Right ventricle myocardium inferior (tissue), 1 donor: ENCODE results near the gene RPS19BP1. TPM values are rescaled to one million over a fixed set of nuclear protein-coding genes. Genes with fewer than 3 reads are reported as not detected.

Experiments
- ATAC-seq: fragments of 200-7000 bp; cut with Tn5 transposase; one replicate; pipeline ENCODE4 v1.9.1; 2020; ENCODE audit warnings: mild to moderate bottlenecking, moderate library complexity
- DNase-seq: peaks from one replicate; pipeline ENCODE4 v3.0.0; 2021; ENCODE audit errors: missing footprints
- intact Hi-C: fragments of 100-400 bp; cut with DNase I; formaldehyde crosslinking; loops from one replicate; pipeline ENCODE4 v1.11.0; 2022
- long read RNA-seq: library from polyadenylated mRNA; unstranded; transcript quantifications from one replicate; pipeline ENCODE4 v2.0.0, GENCODE V29; 2021
- total RNA-seq: library from RNA; stranded (reverse); fragmentation: NEBNext Ultra II Directional; extraction: Animal tissue kit (Norgen Biotek cat#: 25700); gene quantifications from one replicate; pipeline ENCODE4 v1.2.1, GENCODE V29; 2021
- donor health status: DM: no; HTN: yes; CAD: no; lungs with severe emphysema.

RPS19BP1 gene, protein sequence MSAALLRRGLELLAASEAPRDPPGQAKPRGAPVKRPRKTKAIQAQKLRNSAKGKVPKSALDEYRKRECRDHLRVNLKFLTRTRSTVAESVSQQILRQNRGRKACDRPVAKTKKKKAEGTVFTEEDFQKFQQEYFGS
- 61.9 TPM for total RNA-seq
- long read RNA-seq, transcript RPS19BP1-201 (4 exons, 927 nt) = major isoform, 35 of 37 reads
- long read RNA-seq, partial matches to known transcripts = 0 of 37 reads
- long read RNA-seq, other reads (novel, unspliced or antisense) = 2 of 37 reads

DNA sequence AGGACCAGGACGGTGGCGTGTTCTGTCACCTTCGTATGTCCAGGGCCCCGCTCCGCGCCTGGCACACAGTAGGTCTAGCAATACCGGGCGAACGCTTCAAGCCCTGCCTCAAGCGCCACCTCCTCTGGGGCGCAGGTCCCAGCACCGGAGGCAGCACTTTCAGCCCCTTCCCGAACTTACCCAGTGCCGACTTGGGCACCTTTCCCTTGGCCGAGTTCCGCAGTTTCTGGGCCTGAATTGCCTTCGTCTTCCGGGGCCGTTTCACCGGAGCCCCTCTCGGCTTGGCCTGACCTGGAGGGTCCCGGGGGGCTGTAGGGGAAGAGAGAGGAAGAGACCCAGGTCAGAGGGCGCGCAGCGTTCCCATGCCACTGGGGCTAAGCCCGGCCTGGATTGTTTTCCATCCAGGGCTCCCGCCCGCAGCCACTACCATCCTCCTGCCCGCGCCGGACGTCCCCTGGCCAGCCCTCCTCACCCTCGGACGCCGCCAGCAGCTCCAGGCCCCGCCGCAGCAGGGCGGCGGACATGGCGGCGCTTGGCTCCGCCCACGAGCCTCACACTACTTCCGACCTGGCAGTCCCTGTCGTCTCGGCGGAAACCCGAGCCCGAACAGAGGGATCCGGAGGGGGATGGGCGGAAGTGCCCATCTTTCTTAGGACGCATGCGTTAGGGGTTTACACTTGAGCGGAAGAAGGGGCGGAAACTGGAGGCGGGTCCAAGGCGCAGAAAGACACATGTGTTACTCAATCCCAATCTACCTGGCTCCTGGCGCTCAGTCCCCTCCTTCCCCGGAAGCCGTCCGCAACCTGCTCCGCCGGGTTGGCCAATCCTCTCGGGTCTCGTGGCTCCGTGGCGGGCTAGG lies at the start of gene RPS19BP1:
RPS19BP1 (minus strand) TSS at position 534 of the 859 bp plus-strand sequence; CDS start at position 524, 10 bp downstream.
- DNase-seq = peak; percentile 99
- peak; percentile 93 for ATAC-seq
- intact Hi-C loops = loop anchor here (5.0 kb wide), 2 partner anchors 215 to 510 kb away; partner anchors contain the start of gene RPL3

DNA sequence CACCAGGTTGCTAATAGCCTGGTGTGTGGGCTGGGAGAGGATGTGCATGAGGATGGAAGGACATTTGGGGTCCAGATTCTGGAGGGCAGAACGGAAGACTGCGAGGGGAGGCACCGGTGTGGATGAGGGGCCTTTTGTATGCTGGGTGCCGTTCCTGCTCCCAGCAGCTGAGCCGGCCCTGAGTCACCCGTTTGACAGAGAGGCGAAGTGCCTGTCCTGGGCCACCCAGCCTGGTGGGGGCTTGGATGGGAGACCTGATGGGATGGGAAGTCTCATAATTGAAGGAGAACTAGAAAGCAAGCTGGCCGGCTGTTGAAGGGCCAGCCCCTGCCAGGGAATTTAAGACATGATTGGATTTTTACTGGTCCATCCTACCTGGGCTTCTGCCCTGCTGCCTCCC lies 48.8 kb upstream of the RPS19BP1 start:
- ATAC-seq (no peak), DNase-seq (no peak)
- intact Hi-C loops = no loop called here

DNA sequence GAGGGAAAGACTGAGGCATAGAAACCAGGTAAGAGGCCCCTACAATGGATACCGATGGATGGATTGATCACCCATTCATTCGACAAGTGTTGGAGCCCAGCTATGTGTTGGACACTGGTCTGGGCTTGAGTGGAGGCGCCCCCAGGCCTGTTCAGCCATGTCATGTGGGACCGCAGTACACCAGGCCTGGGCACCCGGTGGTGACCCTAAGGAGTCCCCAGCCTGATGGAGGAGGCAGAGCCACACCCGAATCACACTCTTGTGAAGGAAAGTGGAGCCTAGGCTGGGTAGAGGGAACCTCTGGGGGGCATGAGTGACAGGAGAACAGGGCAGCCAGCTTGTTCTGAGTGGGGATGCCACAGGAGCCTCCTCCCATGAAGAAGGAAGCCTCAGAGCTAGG lies 48.2 kb upstream of the RPS19BP1 start:
- intact Hi-C loops = no loop called here
- no peak for DNase-seq
- ATAC-seq = no peak

DNA sequence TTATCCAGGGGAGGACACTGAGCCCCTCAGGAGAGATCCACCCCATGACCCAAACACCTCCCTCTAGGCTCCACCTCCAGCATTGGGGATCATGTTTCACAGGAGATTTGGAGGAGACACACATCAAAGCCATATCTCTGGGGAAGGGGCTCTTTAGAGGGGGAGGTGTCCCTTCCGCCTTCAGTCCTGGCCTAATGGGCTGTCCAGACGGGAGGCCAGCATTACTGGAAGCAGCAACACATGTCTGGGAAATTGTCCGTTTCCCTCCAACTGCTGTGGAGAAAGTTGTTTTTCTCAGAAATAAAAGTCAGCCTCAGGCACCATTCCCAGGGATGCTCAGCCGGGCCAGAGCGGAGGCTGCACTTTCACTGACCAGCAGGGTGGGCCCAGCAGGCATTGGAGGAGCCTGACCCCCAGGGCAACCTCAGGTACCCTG lies 47.5 kb upstream of the RPS19BP1 start:
- intact Hi-C loops = no loop called here
- no peak for ATAC-seq
- DNase-seq = no peak

DNA sequence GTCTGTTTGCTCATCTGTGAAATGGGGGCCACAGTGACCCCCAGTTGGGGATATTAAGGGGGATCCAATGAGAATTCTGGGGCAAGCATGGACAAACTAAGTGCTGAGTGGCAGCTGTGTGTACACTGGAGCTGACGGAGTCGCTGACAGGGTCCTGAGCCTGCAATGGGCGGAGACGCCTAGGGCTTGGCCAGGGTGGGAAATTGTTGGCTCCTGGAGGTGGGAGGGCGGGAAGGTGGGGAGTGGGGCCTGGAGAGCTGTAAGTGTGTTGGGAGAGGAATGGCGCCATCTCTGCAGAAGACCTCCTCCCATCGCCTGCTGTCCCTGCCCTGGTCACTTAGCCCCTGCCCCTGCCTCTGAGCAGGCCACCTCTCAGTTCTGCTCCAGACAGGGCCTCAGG lies 45.4 kb upstream of the RPS19BP1 start:
- ATAC-seq (no peak), DNase-seq (no peak)
- intact Hi-C loops = no loop called here

DNA sequence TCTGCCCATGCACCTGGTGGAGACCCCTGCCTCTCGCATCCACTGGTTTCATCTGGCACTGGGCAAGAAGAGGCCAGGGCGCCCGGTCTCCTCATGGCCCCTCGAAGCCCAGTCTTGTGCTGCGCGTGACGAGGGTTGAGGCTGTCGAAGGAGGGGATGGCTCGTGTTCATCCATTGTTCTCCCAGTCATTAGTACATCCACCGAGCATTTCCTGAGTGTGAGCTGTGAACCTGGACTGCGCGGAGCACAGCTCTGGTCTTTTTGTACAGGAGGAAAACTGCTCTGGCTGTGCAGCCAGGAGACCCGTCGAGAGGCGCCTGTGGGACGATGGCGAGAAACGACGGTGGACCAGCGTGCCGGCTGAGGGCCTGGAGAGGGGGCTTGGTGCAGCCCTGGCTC lies 44.8 kb upstream of the RPS19BP1 start:
- intact Hi-C loops = no loop called here
- no peak for ATAC-seq

DNA sequence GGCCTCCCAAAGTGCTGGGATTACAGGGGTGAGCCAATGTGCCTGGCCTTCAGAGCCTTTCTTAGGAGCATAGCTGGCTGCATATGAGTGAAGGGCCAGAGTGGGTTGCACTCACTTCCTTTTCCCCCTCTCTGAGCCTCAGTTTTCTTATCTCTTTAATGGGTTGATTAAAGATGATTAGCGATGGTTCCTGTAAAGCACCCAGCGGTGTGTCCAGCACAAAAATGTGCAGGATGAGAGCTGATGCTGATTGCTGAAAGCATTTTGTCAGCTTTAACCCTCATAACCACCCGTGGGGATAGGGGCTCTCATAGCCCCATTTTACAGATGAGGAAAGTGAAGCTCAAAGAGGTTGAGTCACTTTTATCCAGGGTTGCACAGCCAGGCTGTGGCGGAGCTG lies 43.5 kb upstream of the RPS19BP1 start:
- intact Hi-C loops = no loop called here
- DNase-seq (no peak), ATAC-seq (no peak)

More for the DNA sequence above, 44.8 kb upstream of the RPS19BP1 start:
- no peak for DNase-seq

DNA sequence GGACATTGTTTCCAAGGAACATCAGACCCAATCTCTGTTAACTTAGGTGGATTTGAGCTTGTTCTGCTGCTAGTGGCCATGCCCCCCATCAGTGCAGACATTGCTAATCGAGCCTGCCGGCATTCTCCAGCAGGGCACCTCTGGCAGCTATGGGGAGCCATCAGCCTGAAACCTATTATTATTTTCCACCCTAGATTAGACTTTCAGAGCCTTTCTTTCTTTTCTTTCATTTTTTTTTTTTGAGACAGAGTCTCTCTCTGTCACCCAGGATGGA lies 42.9 kb upstream of the RPS19BP1 start:
- DNase-seq = no peak
- ATAC-seq = no peak
- intact Hi-C loops = no loop called here

DNA sequence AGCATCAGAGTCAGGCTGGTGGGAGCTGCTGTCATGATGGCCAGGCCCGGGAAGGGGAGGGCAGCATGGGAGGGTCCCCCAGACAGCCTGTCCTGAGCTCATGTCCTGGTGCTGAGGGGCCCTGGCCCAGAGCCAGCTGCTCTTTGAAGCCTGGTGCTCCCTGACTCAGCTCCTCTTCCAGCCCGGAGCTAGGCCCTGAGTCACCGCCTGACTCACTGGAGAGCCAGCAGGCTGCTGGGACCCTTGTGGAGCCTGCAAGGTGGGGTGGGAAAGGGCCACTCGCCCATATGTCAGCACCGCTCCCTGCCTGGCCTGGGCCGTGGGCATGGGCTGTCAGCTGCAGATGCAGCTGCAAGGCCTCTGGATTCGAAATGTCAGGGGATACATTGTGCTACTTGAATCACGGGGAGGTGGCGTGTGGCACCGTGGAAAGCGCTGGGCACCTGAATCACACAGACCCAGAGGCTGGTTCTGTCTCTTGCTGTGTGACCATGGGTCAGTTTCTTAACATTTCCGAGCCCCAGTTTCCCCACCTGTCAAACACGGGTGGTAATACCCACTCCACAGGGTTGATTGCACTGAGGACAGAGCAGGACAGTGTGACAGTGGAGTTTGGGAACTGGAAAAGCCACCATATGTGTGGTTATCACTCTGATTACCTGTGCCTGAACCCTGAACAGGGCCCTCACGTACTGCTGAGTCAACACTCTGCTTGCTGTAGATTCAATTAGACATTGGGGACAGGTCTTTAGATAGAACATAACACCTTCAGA lies 42.4 kb upstream of the RPS19BP1 start:
- intact Hi-C loops = no loop called here
- DNase-seq (no peak), ATAC-seq (no peak)

DNA sequence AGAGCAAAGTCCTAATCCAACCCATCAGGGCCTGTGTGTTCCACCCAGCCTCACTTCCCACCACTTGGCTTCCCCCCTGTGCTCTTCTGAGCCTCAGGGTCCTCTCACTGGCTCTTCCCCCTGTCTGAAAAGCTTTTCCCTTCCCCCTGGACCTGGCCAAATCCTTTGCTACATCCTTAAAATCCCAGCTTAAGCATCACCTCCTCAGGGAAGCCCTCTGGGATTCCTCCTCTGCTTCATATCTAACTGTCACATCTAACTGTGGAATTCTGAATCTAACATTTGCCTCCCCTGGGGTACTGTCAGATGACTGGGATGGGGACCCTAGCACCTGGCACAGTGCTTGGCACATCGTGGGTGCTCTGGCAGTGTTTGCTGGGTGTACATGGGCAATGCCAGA lies 39.0 kb upstream of the RPS19BP1 start:
- DNase-seq (no peak), ATAC-seq (no peak)
- intact Hi-C loops = no loop called here

DNA sequence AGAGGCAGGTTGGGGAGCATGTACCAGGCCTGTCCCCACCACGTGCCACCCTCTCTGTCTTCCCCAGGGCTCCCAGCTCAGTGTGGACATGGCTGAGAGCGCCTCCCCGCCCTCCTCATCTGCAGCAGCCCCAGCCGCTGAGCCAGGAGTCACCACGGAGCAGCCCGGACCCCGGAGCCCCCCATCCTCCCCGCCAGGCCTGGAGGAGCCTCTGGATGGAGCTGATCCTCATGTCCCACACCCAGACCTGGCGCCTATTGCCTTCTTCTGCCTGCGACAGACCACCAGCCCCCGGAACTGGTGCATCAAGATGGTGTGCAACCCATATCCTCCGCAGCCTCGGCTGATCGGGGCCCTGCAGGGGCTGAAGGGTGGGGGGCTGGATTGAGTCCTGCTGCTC lies 38.1 kb upstream of the RPS19BP1 start, which contains the start of gene CACNA1I:
CACNA1I (plus strand) TSS at position 89 of the 400 bp plus-strand sequence; CDS start at position 89, 0 bp downstream.
- DNase-seq (no peak), ATAC-seq (no peak)
- intact Hi-C loops = no loop called here

DNA sequence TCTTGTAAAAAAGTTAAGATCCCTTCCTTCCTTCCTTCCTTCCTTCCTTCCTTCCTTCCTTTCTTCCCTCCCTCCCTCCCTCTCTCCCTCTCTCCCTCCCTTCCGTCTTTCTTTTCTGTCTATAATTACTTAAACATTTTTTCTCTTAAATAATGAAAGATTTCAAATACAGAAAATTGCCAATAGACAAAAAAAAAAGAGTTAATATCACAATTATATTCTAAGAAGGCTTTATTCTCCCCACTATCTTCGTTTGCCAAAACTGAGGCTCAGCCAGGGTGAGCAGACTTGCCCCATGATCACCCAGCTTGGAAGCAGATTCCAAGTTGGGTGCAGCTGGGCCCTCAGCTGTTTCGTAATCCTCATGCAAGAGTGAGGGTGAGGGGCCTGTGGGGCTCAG lies 37.7 kb upstream of the RPS19BP1 start:
- DNase-seq = no peak
- no peak for ATAC-seq
- intact Hi-C loops = no loop called here

DNA sequence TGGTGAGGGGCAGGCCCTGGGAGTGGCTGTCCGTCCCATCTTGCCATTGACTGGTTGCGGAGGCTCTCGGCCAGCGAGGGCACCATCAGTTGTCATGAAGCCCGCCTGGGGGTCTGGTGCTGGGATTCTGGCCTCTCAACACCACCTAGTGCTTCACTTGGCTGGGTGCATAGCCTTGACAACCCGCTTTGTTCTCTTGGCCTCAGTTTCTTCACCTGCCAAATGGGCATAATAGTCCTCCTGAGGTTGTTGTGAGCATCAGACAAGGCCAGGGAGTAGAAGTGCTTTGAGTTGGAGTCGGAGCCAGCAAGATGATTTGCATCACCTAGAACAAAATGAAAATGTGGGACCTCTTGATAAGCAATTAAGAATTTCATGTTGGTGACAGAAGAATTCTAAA lies 36.5 kb upstream of the RPS19BP1 start:
- ATAC-seq (no peak), DNase-seq (no peak)
- intact Hi-C loops = no loop called here

DNA sequence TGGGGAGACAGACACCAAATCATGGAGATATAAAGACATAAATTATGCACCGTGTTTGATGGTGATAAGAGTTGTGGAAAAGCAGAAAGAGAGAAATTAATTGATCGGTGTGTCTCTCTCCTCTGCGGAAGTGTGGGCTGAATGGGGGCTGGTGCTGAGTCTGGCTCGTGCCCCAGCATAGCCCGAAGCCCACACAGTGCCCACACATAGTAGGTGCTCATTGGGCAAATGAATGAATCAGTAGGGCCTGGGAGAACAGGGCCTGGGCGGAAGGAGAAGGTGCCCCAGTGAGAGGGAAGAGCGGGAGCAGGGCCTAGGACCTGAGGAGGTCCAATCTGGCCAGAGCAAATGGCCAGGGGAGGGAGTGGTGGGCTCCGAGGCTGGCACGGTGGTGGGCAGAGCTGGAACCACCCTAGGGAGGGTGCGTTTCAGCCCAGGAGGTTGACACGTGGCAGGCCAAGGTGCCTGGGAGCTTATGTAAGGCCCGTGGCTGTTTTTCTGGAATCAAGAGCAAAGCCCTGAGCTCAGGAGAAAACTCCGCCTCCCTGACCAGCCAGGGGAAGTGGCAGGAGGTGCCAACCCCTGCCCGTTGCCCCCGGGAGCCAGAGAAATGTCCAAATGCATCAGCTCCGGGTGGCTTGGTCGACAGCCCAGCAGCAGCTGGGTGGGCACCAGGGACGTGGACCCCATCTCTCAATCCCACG lies 35.9 kb upstream of the RPS19BP1 start:
- intact Hi-C loops = no loop called here
- ATAC-seq (no peak), DNase-seq (no peak)

DNA sequence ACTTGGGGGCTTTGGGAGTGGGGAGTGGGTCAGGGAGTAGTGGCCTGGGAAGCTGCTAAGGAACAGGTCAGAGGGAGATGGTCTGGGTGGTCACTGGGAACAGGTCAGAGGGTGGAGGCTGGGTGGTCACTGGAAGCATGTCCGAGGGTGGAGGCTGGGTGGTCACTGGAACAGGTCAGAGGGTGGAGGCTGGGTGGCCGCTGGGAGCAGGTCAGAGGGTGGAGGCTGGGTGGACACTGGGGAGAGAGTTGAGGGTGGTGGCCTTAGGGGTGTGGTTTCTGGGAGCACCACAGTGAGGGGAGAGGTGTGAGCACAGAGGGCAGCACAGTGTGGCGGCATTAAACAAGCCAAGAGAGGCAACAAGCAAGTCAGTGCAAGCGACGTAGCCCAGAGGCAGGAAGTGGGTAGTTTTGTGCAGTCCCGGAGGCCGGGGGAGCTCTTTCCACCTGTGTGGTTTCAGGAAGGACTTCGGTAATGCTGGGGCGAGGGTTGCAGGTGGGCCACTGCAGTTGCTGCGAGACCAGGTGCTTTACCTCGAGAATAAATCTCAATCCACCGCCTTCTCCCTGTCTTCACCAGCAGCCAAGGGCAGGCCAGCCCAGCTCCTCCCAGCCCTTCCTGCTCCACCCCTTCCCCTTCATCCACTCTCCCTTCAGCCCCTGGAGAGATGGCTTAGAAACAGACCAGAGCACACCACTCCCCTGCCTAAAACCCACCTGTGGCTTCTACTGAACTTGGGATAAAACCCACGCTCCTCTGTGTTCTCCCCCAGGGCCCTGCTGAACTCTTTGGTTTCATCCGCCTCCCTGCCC lies 34.8 kb upstream of the RPS19BP1 start:
- intact Hi-C loops = no loop called here
- ATAC-seq = no peak
- DNase-seq = no peak

DNA sequence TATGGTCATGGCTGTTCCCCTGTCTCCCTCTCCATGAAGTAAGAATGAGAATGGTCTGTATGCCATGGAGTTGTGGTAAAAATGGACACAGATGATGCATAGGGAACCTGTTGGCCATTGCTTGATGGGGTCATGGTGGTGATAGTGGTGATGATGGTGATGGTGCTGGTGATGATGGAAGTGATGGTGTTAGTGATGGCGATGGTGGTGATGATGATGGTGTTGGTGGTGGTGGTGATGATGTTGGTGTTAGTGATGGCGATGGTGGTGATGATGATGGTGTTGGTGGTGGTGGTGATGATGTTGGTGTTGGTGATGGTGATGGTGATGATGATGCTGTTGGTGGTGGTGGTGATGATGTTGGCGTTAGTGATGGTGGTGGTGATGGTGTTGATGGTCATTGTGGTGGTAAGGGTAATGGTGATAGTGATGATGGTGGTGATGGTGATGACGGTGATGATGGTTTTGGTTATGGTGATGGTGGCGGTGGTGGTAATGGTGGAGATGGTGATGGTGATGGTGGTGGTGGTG lies 32.9 kb upstream of the RPS19BP1 start:
- DNase-seq = no peak
- no peak for ATAC-seq
- intact Hi-C loops = no loop called here

DNA sequence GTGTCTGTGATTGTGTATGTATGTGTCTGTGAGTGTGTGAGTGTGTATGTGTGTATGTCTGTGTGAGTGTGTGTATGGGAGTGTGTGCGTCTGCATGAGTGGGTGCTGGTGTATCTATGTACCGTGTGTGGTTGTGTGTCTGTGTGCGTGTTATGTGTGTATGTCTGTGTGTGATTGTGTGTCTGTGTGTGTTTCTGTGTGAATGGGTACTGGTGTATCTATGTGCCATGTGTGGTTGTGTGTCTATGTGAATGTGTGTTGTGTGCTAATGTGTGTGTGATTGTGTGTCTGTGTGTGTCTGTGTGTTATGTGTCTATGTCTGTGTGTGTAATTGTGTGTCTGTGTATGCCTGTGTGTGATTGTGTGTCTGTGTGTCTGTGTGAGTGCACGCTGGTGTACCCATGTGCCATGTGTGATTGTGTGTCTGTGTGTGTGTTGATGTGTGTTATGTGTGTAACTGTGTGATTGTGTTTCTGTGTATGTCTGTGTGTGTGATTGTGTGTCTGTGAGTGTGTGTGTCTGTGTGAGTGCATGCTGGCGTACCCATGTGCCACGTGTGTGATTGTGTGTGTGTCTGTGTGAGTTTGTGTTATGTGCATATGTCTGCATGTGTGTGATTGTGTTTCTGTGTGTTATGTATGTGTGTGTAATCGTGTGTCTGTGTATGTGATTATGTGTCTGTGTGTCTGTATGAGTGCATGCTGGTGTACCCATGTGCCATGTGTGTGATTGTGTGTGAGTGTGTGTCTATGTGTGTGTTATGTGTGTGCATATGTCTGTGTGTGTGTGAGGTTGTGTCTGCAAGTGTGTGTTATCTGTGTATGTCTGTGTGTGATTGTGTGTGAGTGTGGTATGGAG lies 31.3 kb upstream of the RPS19BP1 start:
- DNase-seq (no peak), ATAC-seq (no peak)
- intact Hi-C loops = no loop called here
